Measurements from ENCODE around the gene HOXB4. TPM values are rescaled to one million over a fixed set of nuclear protein-coding genes. Genes with fewer than 3 reads are reported as not detected.

The HOXB4 gene
- total RNA-seq, 4 donors from 2014 or later = 1.6 to 8.7 (median 3.4) TPM

GRCh38 chr17:48564188-48565021, 13.7 kb downstream of the HOXB4 start:
- ATAC-seq (ENCODE audit: low FRiP score) (peak; percentile 24), DNase-seq (ENCODE audit: low spot score) (no peak)
- TF ChIP-seq CTCF (IDR thresholded peaks at IDR 0.05) = no peak

GRCh38 chr17:48563867-48564187, 14.3 kb downstream of the HOXB4 start:
- DNase-seq (ENCODE audit: low spot score) = no peak
- ATAC-seq (ENCODE audit: low FRiP score) = no peak
- no peak for TF ChIP-seq CTCF (IDR thresholded peaks at IDR 0.05)

- TF ChIP-seq CTCF (IDR thresholded peaks at IDR 0.05) = no peak
- DNase-seq (ENCODE audit: low spot score) (no peak), ATAC-seq (ENCODE audit: low FRiP score) (no peak)
These were observed 14.7 kb downstream of the HOXB4 start for GRCh38 chr17:48563385-48563838.

GRCh38 chr17:48562934-48563333, 15.2 kb downstream of the HOXB4 start:
- ATAC-seq (ENCODE audit: low FRiP score) = no peak

GRCh38 chr17:48561884-48562810, 16.0 kb downstream of the HOXB4 start:
- DNase-seq (ENCODE audit: low spot score) (no peak), ATAC-seq (ENCODE audit: low FRiP score) (no peak)
- TF ChIP-seq CTCF (IDR thresholded peaks at IDR 0.05) = no peak

More at GRCh38 chr17:48562934-48563333, 15.2 kb downstream of the HOXB4 start:
- TF ChIP-seq CTCF (IDR thresholded peaks at IDR 0.05) = no peak
- no peak for DNase-seq (ENCODE audit: low spot score)

GRCh38 chr17:48559840-48560817, 18.0 kb downstream of the HOXB4 start:
- TF ChIP-seq CTCF (IDR thresholded peaks at IDR 0.05) = no peak
- no peak for DNase-seq (ENCODE audit: low spot score)
- no peak for ATAC-seq (ENCODE audit: low FRiP score)
